AG10803 (cell line): Measurements from ENCODE around the gene ELOVL2.
A peak's percentile ranks its signal among the peaks of the same experiment; 100 is the strongest.
"Not testable (repeated sequence)": the region's sequence is repeated elsewhere in the genome, so short reads cannot be mapped to it uniquely, and the experiment has no call there.

Experiments used
- DNase-seq: peaks from one replicate; pipeline ENCODE4 v3.0.0; 2010; ENCODE audit warnings: low read depth
- H3K4me3 ChIP-seq: 2 replicates; pipeline ENCODE4 v1.5.1; 2011; ENCODE audit warnings: mild to moderate bottlenecking, low read length, control low read depth
- TF ChIP-seq, protein P1 (sequence below): conservative IDR thresholded peaks from 2 replicates; pipeline ENCODE4 v1.5.1; 2011; ENCODE audit warnings: mild to moderate bottlenecking, low read length, control low read depth, inconsistent platforms

The ELOVL2 gene, protein sequence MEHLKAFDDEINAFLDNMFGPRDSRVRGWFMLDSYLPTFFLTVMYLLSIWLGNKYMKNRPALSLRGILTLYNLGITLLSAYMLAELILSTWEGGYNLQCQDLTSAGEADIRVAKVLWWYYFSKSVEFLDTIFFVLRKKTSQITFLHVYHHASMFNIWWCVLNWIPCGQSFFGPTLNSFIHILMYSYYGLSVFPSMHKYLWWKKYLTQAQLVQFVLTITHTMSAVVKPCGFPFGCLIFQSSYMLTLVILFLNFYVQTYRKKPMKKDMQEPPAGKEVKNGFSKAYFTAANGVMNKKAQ

DNA sequence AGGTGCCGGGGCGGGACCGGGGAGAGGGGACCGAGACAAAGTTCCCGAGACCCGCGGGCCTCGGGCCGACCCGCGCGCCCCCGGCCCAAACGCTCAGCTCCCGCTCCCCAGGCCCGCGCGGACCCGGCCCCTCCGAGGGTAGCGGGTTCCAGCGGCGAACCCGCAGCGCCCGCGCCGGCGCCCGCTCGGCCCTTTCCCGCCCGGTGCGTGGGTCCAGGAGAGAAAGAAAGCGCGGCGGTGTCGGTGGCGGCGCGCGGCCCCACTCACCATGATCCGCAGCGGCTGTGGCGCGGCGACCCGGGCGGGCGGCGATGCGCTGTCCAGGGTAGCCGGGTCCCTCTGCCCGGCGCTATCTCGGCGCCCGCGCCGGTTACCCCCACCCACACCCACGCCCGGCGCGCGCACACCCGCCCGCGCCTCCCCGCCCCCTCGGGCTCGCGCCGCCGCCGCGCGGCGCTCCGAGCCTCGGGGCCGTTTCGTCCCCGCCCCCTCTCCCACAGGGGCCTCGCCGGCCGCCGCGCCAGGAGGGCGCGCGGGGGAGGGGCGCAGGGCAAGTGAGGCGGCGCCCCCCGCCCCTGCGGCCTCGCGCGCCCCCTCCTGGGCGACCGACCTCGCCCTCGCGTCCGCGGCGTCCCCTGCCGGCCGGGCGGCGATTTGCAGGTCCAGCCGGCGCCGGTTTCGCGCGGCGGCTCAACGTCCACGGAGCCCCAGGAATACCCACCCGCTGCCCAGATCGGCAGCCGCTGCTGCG, at the start of gene ELOVL2:
ELOVL2 (minus strand) TSS at position 345 of the 751 bp plus-strand sequence; CDS start at position 270, 75 bp downstream.
- H3K4me3 ChIP-seq = peak within 1 kb of the TSS; percentile 51
- peak; percentile 27 for DNase-seq
- TF ChIP-seq, protein P1, sequence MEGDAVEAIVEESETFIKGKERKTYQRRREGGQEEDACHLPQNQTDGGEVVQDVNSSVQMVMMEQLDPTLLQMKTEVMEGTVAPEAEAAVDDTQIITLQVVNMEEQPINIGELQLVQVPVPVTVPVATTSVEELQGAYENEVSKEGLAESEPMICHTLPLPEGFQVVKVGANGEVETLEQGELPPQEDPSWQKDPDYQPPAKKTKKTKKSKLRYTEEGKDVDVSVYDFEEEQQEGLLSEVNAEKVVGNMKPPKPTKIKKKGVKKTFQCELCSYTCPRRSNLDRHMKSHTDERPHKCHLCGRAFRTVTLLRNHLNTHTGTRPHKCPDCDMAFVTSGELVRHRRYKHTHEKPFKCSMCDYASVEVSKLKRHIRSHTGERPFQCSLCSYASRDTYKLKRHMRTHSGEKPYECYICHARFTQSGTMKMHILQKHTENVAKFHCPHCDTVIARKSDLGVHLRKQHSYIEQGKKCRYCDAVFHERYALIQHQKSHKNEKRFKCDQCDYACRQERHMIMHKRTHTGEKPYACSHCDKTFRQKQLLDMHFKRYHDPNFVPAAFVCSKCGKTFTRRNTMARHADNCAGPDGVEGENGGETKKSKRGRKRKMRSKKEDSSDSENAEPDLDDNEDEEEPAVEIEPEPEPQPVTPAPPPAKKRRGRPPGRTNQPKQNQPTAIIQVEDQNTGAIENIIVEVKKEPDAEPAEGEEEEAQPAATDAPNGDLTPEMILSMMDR = peak; percentile 20; the same call in 1 of the 2 replicates

DNA sequence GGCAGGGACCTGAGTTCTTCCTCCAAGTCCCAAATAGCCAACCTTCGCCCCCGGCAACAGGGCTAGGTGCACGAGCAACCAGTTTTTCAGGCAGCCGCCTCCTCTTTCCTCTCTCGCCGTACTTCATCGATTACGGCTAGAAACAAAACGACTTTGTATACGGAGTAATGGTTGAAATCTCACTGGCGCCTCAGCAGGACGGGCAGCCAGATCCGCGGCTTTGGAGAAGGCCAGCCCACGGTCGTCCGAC, 49.2 kb upstream of the ELOVL2 start:
- peak overlapping the region; percentile 97 for H3K4me3 ChIP-seq
- no peak for DNase-seq
- TF ChIP-seq, protein P1 = no peak

DNA sequence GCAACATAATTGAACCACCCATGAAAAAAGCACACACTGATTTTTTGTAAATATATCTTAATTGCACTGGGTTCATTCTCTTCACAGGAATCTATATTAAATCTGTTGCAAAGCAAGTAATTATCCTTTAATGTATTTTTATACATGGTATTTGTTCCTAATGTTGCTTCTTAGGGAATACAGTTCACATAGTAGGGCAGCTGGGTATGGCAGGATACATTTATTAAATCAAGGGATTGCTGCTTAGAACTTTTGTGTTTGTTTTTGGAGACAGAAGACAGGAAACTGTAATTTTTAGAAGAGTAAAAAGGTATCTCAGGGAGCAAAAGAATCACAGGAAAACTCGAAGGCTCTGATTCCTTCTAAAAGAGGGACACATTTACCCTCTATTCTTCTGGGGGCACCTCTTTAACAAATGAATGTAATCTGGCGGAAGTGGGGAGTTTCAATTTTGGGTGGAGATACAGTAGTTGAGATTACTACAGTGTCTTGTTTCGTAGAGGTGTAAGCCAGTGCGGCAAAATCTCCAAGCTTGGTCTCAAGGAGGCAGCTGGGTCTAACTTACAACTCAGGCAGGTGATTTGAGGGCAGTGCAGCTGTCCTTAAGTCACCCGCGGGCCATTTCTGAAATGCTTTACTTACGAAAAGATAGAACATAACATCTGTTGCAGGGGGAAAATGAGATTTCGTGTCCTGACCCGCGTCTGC, 48.7 kb upstream of the ELOVL2 start:
- peak overlapping the region; percentile 97 for H3K4me3 ChIP-seq
- TF ChIP-seq, protein P1 = no peak
- DNase-seq = peak; percentile 33

DNA sequence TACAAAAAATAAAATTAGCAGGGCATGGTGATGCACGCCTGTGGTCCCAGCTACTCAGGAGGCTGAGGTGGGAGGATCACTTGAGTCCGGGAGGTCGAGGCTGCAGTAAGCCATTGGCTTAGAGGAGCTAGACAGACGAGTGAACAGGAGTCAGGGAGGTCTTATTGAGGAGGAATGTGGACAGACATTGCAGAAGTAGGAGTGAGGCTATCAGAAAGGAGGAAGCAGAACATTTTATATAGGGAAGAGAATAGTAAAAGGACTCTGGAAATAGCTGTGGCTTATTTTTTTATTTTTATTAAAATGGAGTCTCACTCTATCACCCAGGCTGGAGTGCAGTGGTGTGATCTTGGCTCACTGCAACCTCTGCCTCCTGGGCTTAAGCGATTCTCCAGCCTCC, 47.0 kb upstream of the ELOVL2 start:
- DNase-seq = not testable (repeated sequence)

DNA sequence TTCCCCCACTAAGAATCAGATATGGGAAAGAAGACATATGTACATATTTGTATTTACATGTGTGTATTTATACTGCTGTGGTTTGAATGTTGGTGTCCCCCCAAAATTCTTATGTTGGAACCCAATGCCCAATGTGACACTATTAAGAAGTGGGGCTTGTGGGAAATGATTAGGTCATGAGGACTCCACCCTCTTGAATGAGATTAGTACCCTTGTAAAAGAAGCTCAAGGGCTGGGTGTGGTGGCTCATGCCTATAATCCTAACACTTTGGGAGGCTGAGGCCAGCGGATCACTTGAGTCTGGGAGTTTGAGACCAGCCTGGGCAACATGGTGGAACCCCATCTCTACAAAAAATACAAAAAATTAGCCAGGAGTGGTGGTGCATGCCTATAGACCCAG, 45.6 kb upstream of the ELOVL2 start:
- TF ChIP-seq, protein P1 = no peak
- H3K4me3 ChIP-seq = no peak overlapping the region
- no peak for DNase-seq

More for the DNA sequence above, 47.0 kb upstream of the ELOVL2 start:
- not testable (repeated sequence) for H3K4me3 ChIP-seq

DNA sequence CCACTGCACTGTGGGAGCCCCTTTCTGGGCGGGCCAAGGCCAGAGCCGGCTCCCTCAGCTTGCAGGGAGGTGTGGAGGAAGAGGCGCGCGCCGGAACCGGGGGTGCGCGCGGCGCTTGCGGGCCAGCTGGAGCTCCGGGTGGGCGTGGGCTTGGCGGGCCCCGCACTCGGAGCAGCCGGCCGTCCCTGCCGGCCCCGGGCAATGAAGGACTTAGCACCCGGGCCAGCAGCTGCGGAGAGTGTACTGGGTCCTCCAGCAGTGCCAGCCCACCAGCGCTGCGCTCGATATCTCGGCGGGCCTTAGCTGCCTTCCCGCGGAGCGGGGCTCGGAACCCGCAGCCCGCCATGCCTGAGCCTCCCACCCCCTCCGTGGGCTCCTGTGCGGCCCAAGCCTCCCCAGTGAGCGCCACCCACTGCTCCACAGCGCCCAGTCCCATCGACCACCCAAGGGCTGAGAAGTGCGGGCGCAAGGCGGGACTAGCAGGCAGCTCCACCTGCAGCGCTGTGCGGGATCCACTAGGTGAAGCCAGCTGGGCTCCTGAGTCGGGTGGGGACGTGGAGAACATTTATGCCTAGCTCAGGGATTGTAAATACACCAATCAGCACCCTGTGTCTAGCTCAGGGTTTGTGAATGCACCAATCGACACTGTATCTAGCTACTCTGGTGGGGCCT, 43.2 kb upstream of the ELOVL2 start:
- not testable (repeated sequence) for H3K4me3 ChIP-seq, DNase-seq

DNA sequence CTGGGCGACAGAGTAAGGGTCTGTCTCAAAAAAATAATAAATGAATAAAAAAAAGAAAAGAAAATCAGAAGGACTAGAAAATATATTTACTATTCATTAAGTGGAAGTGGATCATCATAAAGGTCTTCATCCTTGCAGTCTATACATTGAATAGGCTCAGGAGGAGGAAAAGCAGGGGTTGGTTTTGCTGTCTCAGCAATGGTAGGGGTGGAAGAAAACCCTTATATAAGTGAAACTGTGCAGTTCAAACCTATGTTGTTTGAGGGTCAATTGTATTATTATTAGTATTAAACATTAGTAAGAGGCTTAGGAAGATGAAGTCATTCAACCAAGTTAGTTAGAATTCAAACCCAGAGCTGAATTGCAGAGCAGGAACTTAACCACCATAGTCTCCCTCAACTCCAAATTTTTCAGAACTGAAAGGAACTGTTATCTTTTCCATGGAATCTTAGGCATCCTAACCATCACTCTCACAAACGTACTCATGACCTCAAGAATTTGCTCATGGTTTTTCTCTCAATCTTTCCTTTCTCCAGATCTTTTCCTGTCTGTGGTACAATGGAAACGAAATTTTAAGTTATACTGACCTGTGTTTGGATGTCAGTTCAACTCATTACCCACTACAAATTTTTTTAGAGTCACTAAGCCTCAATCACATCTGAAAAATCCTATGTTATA, 41.8 kb upstream of the ELOVL2 start:
- peak; percentile 70 for DNase-seq
- TF ChIP-seq, protein P1 = no peak
- H3K4me3 ChIP-seq = no peak overlapping the region
